D341Med (cell line): ENCODE data around the gene CLNK.
"Not testable (repeated sequence)": the region's sequence is repeated elsewhere in the genome, so short reads cannot be mapped to it uniquely, and the experiment has no call there.

Experiments used
- DNase-seq: peaks from one replicate; pipeline ENCODE4 v3.0.0; 2012; ENCODE audit warnings: low spot score

Gene CLNK

GRCh38 chr4:10659251-10659650 is 25.3 kb downstream of the CLNK start:
- no peak for DNase-seq

GRCh38 chr4:10656988-10657387 is 27.6 kb downstream of the CLNK start:
- no peak for DNase-seq

- DNase-seq = no peak
These were observed 28.1 kb downstream of the CLNK start for GRCh38 chr4:10656420-10656819.

GRCh38 chr4:10655968-10656367 is 28.6 kb downstream of the CLNK start:
- no peak for DNase-seq

- no peak for DNase-seq
These were observed 36.1 kb downstream of the CLNK start for GRCh38 chr4:10648479-10648878.

- no peak for DNase-seq
These were observed 36.7 kb downstream of the CLNK start for GRCh38 chr4:10647846-10648245.

GRCh38 chr4:10643600-10644425 is 40.8 kb downstream of the CLNK start:
- no peak for DNase-seq

- no peak for DNase-seq
These were observed 43.9 kb downstream of the CLNK start for GRCh38 chr4:10640561-10641201.

GRCh38 chr4:10639664-10640063 is 44.9 kb downstream of the CLNK start:
- DNase-seq = no peak

GRCh38 chr4:10639100-10639499 is 45.5 kb downstream of the CLNK start:
- no peak for DNase-seq

GRCh38 chr4:10635091-10635490 is 49.5 kb downstream of the CLNK start:
- no peak for DNase-seq

- no peak for DNase-seq
These were observed 55.2 kb downstream of the CLNK start for GRCh38 chr4:10629394-10629793.

- no peak for DNase-seq
These were observed 59.4 kb downstream of the CLNK start for GRCh38 chr4:10625131-10625530.

GRCh38 chr4:10623862-10624261 is 60.7 kb downstream of the CLNK start:
- no peak for DNase-seq

- DNase-seq = no peak
These were observed 61.3 kb downstream of the CLNK start for GRCh38 chr4:10623241-10623640.

- no peak for DNase-seq
These were observed 61.8 kb downstream of the CLNK start for GRCh38 chr4:10622728-10623127.

- no peak for DNase-seq
These were observed 63.6 kb downstream of the CLNK start for GRCh38 chr4:10620935-10621488.

- DNase-seq = no peak
These were observed 64.7 kb downstream of the CLNK start for GRCh38 chr4:10619855-10620254.

GRCh38 chr4:10619220-10619619 is 65.3 kb downstream of the CLNK start:
- no peak for DNase-seq

- DNase-seq = not testable (repeated sequence)
These were observed 69.6 kb downstream of the CLNK start for GRCh38 chr4:10614926-10615325.

GRCh38 chr4:10613926-10614478 is 70.6 kb downstream of the CLNK start:
- no peak for DNase-seq

GRCh38 chr4:10612476-10612875 is 72.1 kb downstream of the CLNK start:
- DNase-seq = no peak

- no peak for DNase-seq
These were observed 72.9 kb downstream of the CLNK start for GRCh38 chr4:10611673-10612072.
